AG09309 (cell line): Measurements from ENCODE around the gene NOS1AP.

Experiments
- DNase-seq: peaks from one replicate; pipeline ENCODE4 v3.0.0-alpha.2; 2010; ENCODE audit warnings: low read depth
- H3K4me3 ChIP-seq: 2 replicates; pipeline ENCODE4 v1.5.1; 2011; ENCODE audit warnings: mild to moderate bottlenecking, low read depth, low read length, moderate library complexity; ENCODE audit not compliant: control insufficient read depth
- CTCF ChIP-seq: IDR thresholded peaks from 2 replicates; pipeline ENCODE4 v1.5.1; 2011; ENCODE audit warnings: mild to moderate bottlenecking, low read depth, low read length, inconsistent platforms; ENCODE audit not compliant: insufficient read depth, control insufficient read depth; ENCODE audit errors: missing control alignments

The NOS1AP gene

DNA sequence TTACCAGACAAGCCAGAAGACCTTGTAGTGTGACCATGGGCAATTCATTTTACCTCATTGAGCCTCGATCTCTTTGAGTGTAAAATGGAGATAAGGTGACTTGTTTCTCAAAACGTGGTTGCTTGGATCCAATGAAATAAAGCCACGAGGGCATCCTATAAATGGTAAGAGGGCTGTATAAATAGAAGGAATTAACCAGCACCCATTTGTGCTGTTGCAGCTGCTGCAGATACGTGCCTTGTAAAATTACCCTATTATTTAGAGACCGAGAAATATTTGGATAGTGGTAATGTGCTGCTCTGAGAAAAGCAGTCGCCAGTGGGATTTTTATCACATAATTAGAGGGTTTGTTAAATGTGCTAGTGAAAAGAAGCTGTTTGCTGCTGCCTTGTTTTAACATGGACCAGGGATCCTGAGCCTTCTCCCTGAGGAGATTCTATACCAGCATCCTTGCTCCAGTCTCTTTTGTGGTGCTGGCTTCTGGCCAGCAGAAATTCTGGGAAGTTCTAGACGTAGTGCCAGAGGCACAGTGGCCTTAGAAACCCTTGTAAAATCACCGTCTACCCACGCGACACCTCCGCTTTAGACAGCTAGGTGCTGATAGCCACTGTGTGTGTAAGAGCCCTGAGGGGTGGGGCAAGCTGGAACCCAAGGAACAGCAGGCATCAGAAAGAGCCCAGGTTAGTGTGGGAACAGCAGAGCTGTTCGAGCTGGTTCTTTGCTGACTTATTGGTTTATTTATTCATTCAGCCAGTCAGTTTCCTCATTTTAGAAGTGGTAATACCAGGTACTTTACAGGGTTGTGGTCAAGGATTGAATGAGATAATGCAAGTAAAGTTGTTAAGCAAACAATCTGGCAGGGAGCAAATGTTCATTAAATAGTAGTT is 137.5 kb downstream of the NOS1AP start:
- DNase-seq = no peak
- no peak for TF ChIP-seq CTCF
- no peak overlapping the region for H3K4me3 ChIP-seq

- TF ChIP-seq CTCF = no peak
- H3K4me3 ChIP-seq = no peak overlapping the region
- no peak for DNase-seq
These were observed 138.4 kb downstream of the NOS1AP start for GRCh38 chr1:162207862-162208261.

GRCh38 chr1:162210196-162210595 is 140.7 kb downstream of the NOS1AP start:
- no peak overlapping the region for H3K4me3 ChIP-seq
- TF ChIP-seq CTCF = no peak
- no peak for DNase-seq

GRCh38 chr1:162212713-162213112 is 143.2 kb downstream of the NOS1AP start:
- H3K4me3 ChIP-seq = no peak overlapping the region
- DNase-seq = no peak

GRCh38 chr1:162213281-162213912 is 143.9 kb downstream of the NOS1AP start:
- DNase-seq = no peak
- H3K4me3 ChIP-seq = no peak overlapping the region
- TF ChIP-seq CTCF = no peak

More at GRCh38 chr1:162212713-162213112, 143.2 kb downstream of the NOS1AP start:
- TF ChIP-seq CTCF = no peak

DNA sequence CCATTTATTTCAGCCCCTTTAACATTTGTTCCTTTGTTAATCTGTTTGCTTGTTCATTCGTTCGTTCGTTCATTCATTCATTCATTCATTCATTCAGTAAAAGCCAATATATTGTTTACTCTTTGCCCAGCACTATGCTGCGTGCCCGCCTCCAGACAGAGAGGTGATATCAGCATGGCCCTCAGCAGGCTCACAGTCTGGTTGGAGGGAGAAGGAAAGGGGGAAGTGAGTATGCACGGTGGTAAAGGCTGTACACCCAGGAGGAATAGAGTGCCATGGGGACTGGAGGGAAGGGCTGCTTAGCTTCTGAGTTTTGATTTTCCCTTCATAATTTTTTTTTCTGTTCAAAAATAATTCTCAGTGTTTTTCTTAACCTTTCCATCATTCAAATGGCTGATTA is 144.7 kb downstream of the NOS1AP start:
- H3K4me3 ChIP-seq = no peak overlapping the region
- no peak for DNase-seq
- no peak for TF ChIP-seq CTCF
